Mesodermal cell (in vitro differentiated cells): ENCODE data around the gene DDX54.
A peak's percentile ranks its signal among the peaks of the same experiment; 100 is the strongest.

Experiments
- H3K27ac ChIP-seq: 2 replicates; pipeline ENCODE4 v1.7.0; 2013; ENCODE audit warnings: mild to moderate bottlenecking, low read depth, low read length, moderate library complexity; ENCODE audit not compliant: severe bottlenecking
- H3K36me3 ChIP-seq: 2 replicates; pipeline ENCODE4 v1.7.1; 2013; ENCODE audit warnings: mild to moderate bottlenecking, low read length, moderate library complexity; ENCODE audit not compliant: control insufficient read depth, insufficient read depth
- H3K4me1 ChIP-seq: one replicate; pipeline ENCODE4 v1.7.1; 2013; ENCODE audit warnings: mild to moderate bottlenecking, low read length; ENCODE audit not compliant: insufficient read depth, control insufficient read depth, poor library complexity, severe bottlenecking
- H3K4me3 ChIP-seq: 2 replicates; pipeline ENCODE4 v1.7.0; 2013; ENCODE audit warnings: low read length, control low read depth, mild to moderate bottlenecking; ENCODE audit not compliant: insufficient read depth, poor library complexity, severe bottlenecking; ENCODE audit errors: extremely low read depth
- H3K9me3 ChIP-seq: 2 replicates; pipeline ENCODE4 v1.7.1; 2013; ENCODE audit warnings: mild to moderate bottlenecking, low read length, moderate library complexity; ENCODE audit not compliant: control insufficient read depth
- WGBS, 2 experiments: methylation state at CpG; one replicate each; pipeline ENCODE4 v1.1.5; 2013; ENCODE audit warnings: missing lambda C conversion rate in 2 of 2; ENCODE audit not compliant: insufficient coverage in 2 of 2; 5-methylcytosine and 5-hydroxymethylcytosine counted together

DDX54 gene

DNA sequence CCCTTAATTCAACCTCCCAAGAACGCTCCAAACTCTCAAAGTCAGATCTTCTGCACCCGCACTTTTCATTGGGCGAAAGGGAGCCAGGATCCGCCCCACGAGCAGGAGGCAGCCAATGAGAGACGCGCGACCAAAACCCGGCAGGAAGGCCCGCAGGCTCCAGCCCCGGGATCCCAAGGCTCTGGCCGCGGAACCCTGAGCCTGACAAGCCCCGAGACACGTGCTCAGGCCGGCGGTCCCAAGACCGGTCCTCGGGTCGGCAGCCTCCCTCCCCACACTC is 438 bp downstream of the DDX54 start:
- WGBS, 2 experiments, result 0 to 1% methylated on average over 13 to 20 of the region's 20 CpGs
- H3K27ac ChIP-seq, result peak overlapping the region; percentile 98
- H3K4me3 ChIP-seq, result peak overlapping the region; percentile 83

DNA sequence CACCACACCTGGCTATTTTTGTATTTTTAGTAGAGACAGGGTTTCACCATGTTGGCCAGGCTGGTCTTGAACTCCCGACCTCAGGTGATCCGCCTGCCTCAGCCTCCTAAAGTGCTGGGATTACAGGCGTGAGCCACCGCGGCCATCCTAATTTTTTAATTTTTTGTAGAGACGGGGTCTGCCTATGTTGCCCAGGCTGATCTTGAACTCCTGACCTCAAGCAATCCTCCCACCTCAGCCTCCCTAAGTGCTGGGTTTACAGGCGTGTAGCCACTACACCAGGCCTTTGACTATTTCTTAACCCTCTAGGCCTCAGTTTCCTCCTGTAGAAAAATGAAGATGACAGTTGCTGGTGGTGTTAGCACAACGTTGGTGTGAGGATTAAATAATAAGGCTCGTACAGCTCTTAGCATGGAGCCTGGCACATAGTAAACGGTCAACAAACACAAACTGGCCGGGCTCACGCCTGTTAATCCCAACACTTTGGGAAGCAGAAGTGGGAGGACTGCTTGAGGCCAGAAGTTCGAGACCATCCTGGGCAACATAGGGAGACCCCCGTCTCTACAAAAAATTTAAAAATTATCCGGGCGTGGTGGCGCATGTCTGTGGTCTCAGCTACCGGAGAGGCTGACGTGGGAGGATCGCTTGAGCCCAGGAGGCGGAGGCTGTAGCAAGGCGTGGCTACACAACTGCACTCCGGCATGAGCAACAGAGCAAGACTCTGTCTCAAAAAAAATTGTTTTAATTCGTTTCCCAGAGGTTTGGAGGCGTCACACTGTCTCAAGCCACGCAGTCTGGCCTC is 979 bp downstream of the DDX54 start:
- H3K36me3 ChIP-seq, result peaks cover 41% of the 10 kb centered on the region
- H3K27ac ChIP-seq, result peak overlapping the region; percentile 98
- H3K4me1 ChIP-seq, result peaks cover 4% of the 10 kb centered on the region
- WGBS, 2 experiments, result 35 to 36% methylated on average over 22 to 24 of the region's 26 CpGs
- H3K9me3 ChIP-seq, result no peaks in the 10 kb centered on the region
- H3K4me3 ChIP-seq, result peak overlapping the region; percentile 83

More for the DNA sequence above, 438 bp downstream of the DDX54 start:
- peaks cover 41% of the 10 kb centered on the region for H3K36me3 ChIP-seq
- peaks cover 4% of the 10 kb centered on the region for H3K4me1 ChIP-seq
- H3K9me3 ChIP-seq, result no peaks in the 10 kb centered on the region

DNA sequence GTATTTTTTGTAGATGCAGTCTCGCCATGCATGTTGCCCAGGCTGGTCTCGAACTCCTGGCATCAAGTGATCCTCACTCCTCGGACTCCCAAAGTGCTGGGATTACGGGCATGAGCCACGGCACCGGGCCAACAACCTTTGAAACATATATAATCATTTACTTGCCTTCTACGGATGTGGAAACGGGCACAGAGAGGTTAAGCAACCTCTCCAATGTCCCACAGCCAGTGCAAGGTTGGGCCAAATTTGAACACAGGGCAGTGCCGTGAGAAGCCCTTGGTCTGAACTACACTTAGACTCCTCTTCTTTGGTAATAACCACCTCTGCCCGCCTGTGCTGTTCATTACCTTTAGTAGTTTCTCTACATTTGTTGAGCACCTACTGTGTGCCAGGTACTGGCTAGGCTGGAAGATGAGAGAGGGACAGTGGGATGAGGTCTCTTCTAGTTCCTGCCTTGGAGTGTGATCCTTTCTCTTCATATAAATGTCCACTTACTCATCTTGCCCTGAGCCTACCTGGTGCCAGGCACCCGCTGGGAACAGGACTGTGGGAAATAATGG is 2.2 kb downstream of the DDX54 start:
- 97 to 99% methylated on average over 8 to 9 of the region's 11 CpGs for WGBS, 2 experiments
- Histone ChIP-seq H3K36me3 (peaks cover 43% of the 10 kb centered on the region), H3K4me3 (no peak overlapping the region), H3K4me1 (peaks cover 4% of the 10 kb centered on the region), H3K27ac (no peak overlapping the region), H3K9me3 (no peaks in the 10 kb centered on the region)

DNA sequence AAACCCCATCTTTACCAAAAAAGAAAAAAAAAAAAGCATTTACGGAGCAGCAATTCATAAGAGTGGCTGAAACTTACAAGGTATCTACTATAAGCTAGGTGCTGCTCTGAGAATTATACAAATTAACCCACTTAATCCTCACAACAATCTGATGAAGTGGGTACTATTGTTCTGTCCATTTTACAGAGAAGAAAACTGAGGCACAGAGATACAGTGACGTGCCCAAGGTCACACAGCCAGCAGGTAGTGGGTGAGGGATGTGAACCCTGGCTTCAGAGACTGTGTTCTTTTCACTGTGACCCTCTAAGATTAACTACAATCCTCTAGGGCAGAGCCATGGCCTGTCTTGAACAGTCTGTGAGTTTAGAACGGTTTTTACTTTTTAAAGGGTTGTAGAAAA is 3.3 kb downstream of the DDX54 start:
- 83 to 100% methylated on average over 1 of the region's 3 CpGs for WGBS, 2 experiments
- H3K27ac ChIP-seq, result no peak overlapping the region
- no peak overlapping the region for H3K4me3 ChIP-seq
- H3K9me3 ChIP-seq, result no peaks in the 10 kb centered on the region
- H3K36me3 ChIP-seq, result peaks cover 49% of the 10 kb centered on the region
- peaks cover 4% of the 10 kb centered on the region for H3K4me1 ChIP-seq

DNA sequence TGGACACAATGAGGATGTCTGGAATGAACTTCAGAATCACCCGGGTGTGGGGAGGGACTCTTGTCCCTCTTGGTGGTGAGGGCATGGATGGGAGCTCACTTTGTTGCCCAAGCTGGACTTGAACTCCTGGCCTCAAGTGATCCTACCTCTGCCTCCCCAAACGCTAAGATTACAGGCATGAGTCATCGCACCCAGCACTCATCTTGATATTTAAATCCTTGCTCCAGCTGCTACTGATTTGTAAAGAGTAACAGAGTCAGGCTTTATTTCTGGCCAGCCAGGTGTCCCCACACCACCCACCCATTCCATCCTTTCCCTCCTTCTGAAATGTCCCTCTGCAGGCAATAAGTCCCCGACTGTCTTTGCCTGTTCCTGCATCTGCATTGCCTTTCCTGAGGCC is 4.9 kb downstream of the DDX54 start:
- Histone ChIP-seq H3K4me1 (no peaks in the 10 kb centered on the region), H3K27ac (no peak overlapping the region), H3K4me3 (no peak overlapping the region), H3K9me3 (no peaks in the 10 kb centered on the region), H3K36me3 (peaks cover 57% of the 10 kb centered on the region)
- WGBS, 2 experiments, result 96 to 97% methylated on average over 4 of the region's 4 CpGs

DNA sequence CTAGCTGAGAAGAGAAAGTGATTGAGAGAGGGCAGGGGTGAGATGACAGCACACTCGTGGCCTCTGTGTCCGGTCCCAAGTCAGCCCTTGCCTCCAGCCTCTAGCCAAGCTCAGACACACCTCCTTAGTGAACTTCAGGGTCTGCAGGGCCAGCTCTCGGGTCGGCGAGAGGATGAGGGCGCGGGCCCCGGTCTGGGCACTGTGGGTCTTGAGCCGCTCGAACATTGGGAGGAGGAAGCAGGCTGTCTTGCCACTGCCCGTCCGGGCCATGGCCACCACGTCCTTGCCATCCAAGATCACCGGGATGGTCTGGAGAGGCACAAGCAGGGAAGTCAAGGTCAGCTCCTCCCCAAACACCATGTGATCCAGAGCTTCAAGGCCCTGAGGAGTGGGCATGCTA is 6.3 kb downstream of the DDX54 start:
- Histone ChIP-seq H3K4me3 (no peak overlapping the region), H3K27ac (no peak overlapping the region), H3K36me3 (peaks cover 66% of the 10 kb centered on the region), H3K4me1 (no peaks in the 10 kb centered on the region), H3K9me3 (no peaks in the 10 kb centered on the region)
- 86 to 100% methylated on average over 10 to 13 of the region's 14 CpGs for WGBS, 2 experiments

DNA sequence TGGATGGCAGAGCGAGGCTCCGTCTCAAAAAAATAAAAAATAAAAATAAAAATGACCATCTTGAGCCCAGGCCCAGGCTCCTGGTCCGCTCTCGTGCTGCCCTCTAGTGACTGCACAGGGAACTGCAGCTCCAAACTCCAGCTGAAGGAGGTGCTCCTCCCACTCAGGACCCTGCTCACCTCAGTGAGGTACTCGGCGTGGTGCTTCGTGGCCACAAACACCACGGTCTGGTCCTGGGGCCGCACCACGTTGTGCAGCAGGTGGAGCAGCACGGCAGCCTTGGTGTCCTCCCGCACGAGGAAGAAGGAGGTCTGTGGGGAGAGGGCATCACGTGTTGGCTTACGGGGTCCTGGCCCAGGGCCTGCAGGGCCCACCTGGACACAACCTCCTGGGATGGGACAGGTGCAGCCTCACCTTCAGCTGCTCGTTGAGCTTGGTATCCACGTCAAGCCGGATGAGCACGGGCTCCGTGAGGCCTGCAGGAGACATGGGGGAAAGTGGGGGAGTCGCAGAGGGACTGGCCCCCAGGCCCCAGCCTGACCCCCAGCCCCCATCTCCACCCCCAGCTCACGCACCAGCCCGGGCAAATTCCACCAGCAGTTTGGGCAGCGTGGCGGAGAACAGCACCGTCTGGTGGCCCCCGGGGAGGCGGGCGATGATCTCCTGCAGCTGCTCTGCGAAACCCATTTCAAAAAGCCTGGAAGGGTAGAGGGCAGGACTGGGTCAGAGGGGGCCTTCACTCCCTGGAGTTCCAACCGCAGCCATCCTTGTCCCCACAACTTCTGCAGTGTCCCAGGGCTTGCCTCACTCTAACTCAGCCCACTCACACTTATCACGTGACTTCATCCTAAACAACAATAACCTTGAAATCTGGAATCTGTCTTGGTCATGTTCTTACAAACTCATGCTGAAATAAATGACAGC is 10.6 kb downstream of the DDX54 start:
- Histone ChIP-seq H3K36me3 (peaks cover 90% of the 10 kb centered on the region), H3K9me3 (no peaks in the 10 kb centered on the region), H3K27ac (no peak overlapping the region), H3K4me3 (no peak overlapping the region), H3K4me1 (no peaks in the 10 kb centered on the region)
- WGBS, 2 experiments, result 65 to 75% methylated on average over 19 to 22 of the region's 32 CpGs

DNA sequence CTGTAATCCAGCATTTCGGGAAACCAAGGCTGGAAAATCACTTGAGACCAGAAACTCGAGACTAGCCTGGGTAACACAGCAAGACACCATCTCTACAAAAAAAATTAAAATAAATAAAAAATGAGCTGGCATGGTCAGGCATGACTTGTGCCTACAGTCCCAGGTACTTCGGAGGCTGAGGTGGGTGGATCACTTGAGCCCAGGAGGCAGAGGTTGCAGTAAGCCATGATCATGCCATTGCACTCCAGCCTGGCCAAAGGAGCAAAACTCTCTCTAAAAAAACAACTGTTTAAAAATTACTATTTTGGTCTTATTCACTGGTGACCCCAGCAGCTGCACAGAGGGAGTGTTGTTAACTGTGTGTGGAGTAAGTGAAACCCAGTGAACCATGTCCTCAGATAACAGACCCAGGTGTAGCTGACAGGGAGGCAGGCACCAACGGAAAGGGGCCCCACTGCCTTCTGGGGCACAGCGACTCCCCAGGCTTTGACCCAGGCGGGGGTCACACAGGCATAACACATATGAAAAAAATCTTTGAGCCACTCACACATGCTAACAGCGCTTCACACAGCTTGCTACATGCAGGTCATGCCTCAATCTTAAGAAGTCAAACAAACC is 12.1 kb downstream of the DDX54 start:
- WGBS, 2 experiments, result 95 to 100% methylated on average over 4 of the region's 7 CpGs
- no peak overlapping the region for H3K4me3 ChIP-seq
- H3K36me3 ChIP-seq, result peaks cover 89% of the 10 kb centered on the region
- no peak overlapping the region for H3K27ac ChIP-seq
- H3K4me1 ChIP-seq, result no peaks in the 10 kb centered on the region
- no peaks in the 10 kb centered on the region for H3K9me3 ChIP-seq

DNA sequence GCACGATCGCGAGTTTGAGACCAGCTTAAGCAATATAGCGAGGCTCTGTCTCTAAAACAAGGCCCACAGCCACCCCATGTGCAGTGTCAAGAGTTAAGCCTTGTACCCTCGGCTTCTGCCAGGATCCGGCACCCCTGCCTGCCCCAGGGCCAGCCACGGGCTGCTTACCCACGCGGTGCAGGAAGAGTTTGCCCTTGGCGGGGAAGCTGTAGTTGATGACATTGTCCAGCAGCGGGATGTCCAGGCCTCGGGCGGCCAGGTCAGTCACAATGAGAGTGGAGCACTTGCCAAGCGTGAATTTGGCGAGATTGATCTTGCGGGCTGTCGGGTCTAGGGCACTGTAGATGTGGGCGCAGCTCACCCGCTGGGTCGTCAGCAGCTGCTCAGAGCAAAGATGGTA is 13.1 kb downstream of the DDX54 start:
- peaks cover 88% of the 10 kb centered on the region for H3K36me3 ChIP-seq
- H3K27ac ChIP-seq, result no peak overlapping the region
- no peaks in the 10 kb centered on the region for H3K9me3 ChIP-seq
- H3K4me1 ChIP-seq, result no peaks in the 10 kb centered on the region
- H3K4me3 ChIP-seq, result no peak overlapping the region
- 93 to 95% methylated on average over 20 of the region's 20 CpGs for WGBS, 2 experiments

DNA sequence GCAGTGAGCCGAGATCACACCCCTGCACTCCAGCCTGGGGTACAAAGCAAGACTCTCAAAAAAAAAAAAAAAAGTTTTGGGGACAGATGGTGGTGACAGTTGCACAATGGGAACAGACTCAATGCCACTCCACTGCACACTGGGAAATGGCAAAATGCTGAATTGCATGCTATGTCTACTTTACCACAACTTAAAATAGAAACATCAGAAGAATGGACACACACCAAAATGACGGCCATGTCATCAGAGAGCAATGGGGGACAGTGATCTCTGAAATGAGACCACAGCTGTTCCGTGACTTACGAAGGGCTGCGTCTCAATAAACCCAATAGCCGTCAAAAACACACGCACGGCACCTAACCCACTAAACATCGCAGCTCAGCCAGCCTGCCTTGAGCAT is 13.7 kb downstream of the DDX54 start:
- no peak overlapping the region for H3K4me3 ChIP-seq
- H3K9me3 ChIP-seq, result no peaks in the 10 kb centered on the region
- H3K27ac ChIP-seq, result no peak overlapping the region
- peaks cover 88% of the 10 kb centered on the region for H3K36me3 ChIP-seq
- no peaks in the 10 kb centered on the region for H3K4me1 ChIP-seq
- WGBS, 2 experiments, result 96% methylated on average over 8 to 9 of the region's 9 CpGs
